Upper lobe of left lung (tissue), 6 donors: ENCODE measurements around the gene CCDC82. TPM values are rescaled to one million over a fixed set of nuclear protein-coding genes. Genes with fewer than 3 reads are reported as not detected.

Experiments
- ATAC-seq, 2 donors: fragments of 200-7000 bp; cut with Tn5 transposase; one replicate each; pipeline ENCODE4 v1.9.1; 2022; ENCODE audit warnings: mild to moderate bottlenecking in 2 of 2, moderate library complexity in 2 of 2; ENCODE audit not compliant: low FRiP score in 2 of 2
- DNase-seq, 2 donors: peaks; one replicate each; pipeline ENCODE4 v3.0.0-alpha.2; 2019 to 2020
- H3K27ac ChIP-seq, 4 donors: fragments of 200-600 bp; sonication (generic); one replicate each; pipeline ENCODE4 v1.5.1; 2016 to 2019
- H3K27me3 ChIP-seq, 4 donors: fragments of 200-600 bp; sonication (generic); one replicate each; pipeline ENCODE4 v1.5.1; 2017 to 2019
- H3K36me3 ChIP-seq, 4 donors: fragments of 200-600 bp; sonication (generic); one replicate each; pipeline ENCODE4 v1.5.1; 2016 to 2019
- H3K4me1 ChIP-seq, 4 donors: fragments of 200-600 bp; sonication (generic); one replicate each; pipeline ENCODE4 v1.5.1; 2018 to 2019
- H3K4me3 ChIP-seq, 4 donors: fragments of 200-600 bp; sonication (generic); one replicate each; pipeline ENCODE4 v1.5.1; 2017 to 2019; ENCODE audit warnings: mild to moderate bottlenecking in 2 of 4, moderate library complexity in 1 of 4
- H3K9me3 ChIP-seq, 4 donors: fragments of 200-600 bp; sonication (generic); one replicate each; pipeline ENCODE4 v1.5.1; 2018 to 2019
- CTCF ChIP-seq, 6 experiments: fragments of 450-650 bp in 4 of 6; fragments of 200-600 bp in 2 of 6; sonication (generic) in 2 of 6; IDR thresholded peaks; one replicate each; pipeline ENCODE4 v1.5.1; 2016 to 2019; ENCODE audit warnings: antibody characterized with exemption in 6 of 6
- EP300 ChIP-seq, 4 donors: sonication (generic); formaldehyde crosslinking; IDR thresholded peaks; one replicate each; pipeline ENCODE4 v1.5.1; 2017; ENCODE audit warnings: antibody characterized with exemption in 4 of 4, control low read depth in 2 of 4
- POLR2A ChIP-seq, 4 donors: fragments of 450-650 bp; IDR thresholded peaks; one replicate each; pipeline ENCODE4 v1.5.1; 2016 to 2017; ENCODE audit warnings: antibody characterized with exemption in 4 of 4, mild to moderate bottlenecking in 2 of 4
- POLR2AphosphoS5 ChIP-seq, 2 donors: sonication (generic); formaldehyde crosslinking; IDR thresholded peaks; one replicate each; pipeline ENCODE4 v1.5.1; 2017; ENCODE audit warnings: antibody characterized with exemption in 2 of 2
- WGBS, 2 donors: methylation state at CpG; one replicate each; pipeline ENCODE4 v1.1.5; 2017 to 2018; 5-methylcytosine and 5-hydroxymethylcytosine counted together
- total RNA-seq, 6 donors: library from RNA; depleted of rRNA in 4 of 6; stranded (reverse); fragments of >200 nt in 4 of 6; gene quantifications; one replicate each; pipeline versions ENCODE4 v1.1.0 to v1.2.1, GENCODE V29; 2016 to 2021
- donor health status: DM: no; HTN: no; CAD: no; lungs with moderate emphysema.
- donor health status: DM: no; HTN: yes; CAD: no; lungs with severe emphysema.

Gene CCDC82
- total RNA-seq, 6 donors from 2014 or later, result 21.0 to 116 (median 32.9) TPM

- no peak overlapping the region for H3K27ac ChIP-seq
- WGBS, 2 donors, result 88 to 94% methylated on average over 2 of the region's 2 CpGs
These were observed 80.6 kb downstream of the CCDC82 start for GRCh38 chr11:96309016-96309642.

GRCh38 chr11:96307776-96308140, 82.0 kb downstream of the CCDC82 start:
- Histone ChIP-seq H3K27ac (peak overlapping the region; percentile 70 to 84 (median 82)), H3K9me3 (no peaks in the 10 kb centered on the region), H3K4me3 (peak overlapping the region in 3 of 4 donors; percentile 12 to 31 (median 25)), H3K27me3 (no peaks in the 10 kb centered on the region), H3K4me1 (peaks cover 51 to 77% (median 58%) of the 10 kb centered on the region in 4 donors), H3K36me3 (no peaks in the 10 kb centered on the region)
- 51 to 76% methylated on average over 3 of the region's 3 CpGs for WGBS, 2 donors
- DNase-seq (no peak), ATAC-seq (peak; percentile 7 to 54)
- no peak for TF ChIP-seq EP300 (IDR thresholded peaks at IDR 0.05)
- no peak for TF ChIP-seq CTCF (IDR thresholded peaks at IDR 0.05)
- TF ChIP-seq POLR2A (IDR thresholded peaks at IDR 0.05), result no peak
- no peak for TF ChIP-seq POLR2AphosphoS5 (IDR thresholded peaks at IDR 0.05)

More at GRCh38 chr11:96309016-96309642, 80.6 kb downstream of the CCDC82 start:
- Histone ChIP-seq H3K27me3 (no peaks in the 10 kb centered on the region), H3K4me3 (no peak overlapping the region), H3K9me3 (no peaks in the 10 kb centered on the region), H3K4me1 (peaks cover 51 to 77% (median 58%) of the 10 kb centered on the region in 4 donors), H3K36me3 (no peaks in the 10 kb centered on the region)
- TF ChIP-seq POLR2AphosphoS5 (IDR thresholded peaks at IDR 0.05), result no peak
- no peak for TF ChIP-seq POLR2A (IDR thresholded peaks at IDR 0.05)
- no peak for TF ChIP-seq EP300 (IDR thresholded peaks at IDR 0.05)
- no peak for TF ChIP-seq CTCF (IDR thresholded peaks at IDR 0.05)
- ATAC-seq (no peak), DNase-seq (no peak)

- Histone ChIP-seq H3K36me3 (no peaks in the 10 kb centered on the region), H3K4me3 (peak overlapping the region in 3 of 4 donors; percentile 12 to 31 (median 25)), H3K27me3 (no peaks in the 10 kb centered on the region), H3K9me3 (no peaks in the 10 kb centered on the region), H3K27ac (peak overlapping the region; percentile 70 to 84 (median 82)), H3K4me1 (peaks cover 55 to 80% (median 63%) of the 10 kb centered on the region in 4 donors)
- WGBS, 2 donors, result 21 to 22% methylated on average over 10 of the region's 10 CpGs
- DNase-seq, result peak in 1 of 2 donors; percentile 91
- TF ChIP-seq POLR2A (IDR thresholded peaks at IDR 0.05) (no peak), CTCF (IDR thresholded peaks at IDR 0.05) (no peak), EP300 (IDR thresholded peaks at IDR 0.05) (no peak), POLR2AphosphoS5 (IDR thresholded peaks at IDR 0.05) (peak; percentile 28 to 65)
- ATAC-seq, result peak; percentile 93 to 95
These were observed 82.6 kb downstream of the CCDC82 start for GRCh38 chr11:96306933-96307775.

- peak in 1 of 2 donors; percentile 1 for ATAC-seq
- Histone ChIP-seq H3K36me3 (no peaks in the 10 kb centered on the region), H3K27me3 (no peaks in the 10 kb centered on the region), H3K4me1 (peaks cover 55 to 79% (median 60%) of the 10 kb centered on the region in 4 donors), H3K9me3 (no peaks in the 10 kb centered on the region), H3K4me3 (peak overlapping the region in 3 of 4 donors; percentile 12 to 31 (median 25)), H3K27ac (peak overlapping the region; percentile 70 to 84 (median 82))
- DNase-seq, result no peak
- WGBS, 2 donors, result 19 to 28% methylated on average over 3 of the region's 3 CpGs
- TF ChIP-seq POLR2A (IDR thresholded peaks at IDR 0.05) (no peak), POLR2AphosphoS5 (IDR thresholded peaks at IDR 0.05) (no peak), EP300 (IDR thresholded peaks at IDR 0.05) (no peak), CTCF (IDR thresholded peaks at IDR 0.05) (no peak)
These were observed 83.1 kb downstream of the CCDC82 start for GRCh38 chr11:96306600-96306932.
